Measurements from ENCODE around the gene DOCK3. TPM values are rescaled to one million over a fixed set of nuclear protein-coding genes. Genes with fewer than 3 reads are reported as not detected.
A peak's percentile ranks its signal among the peaks of the same experiment; 100 is the strongest.

DOCK3 gene
- total and polyA plus RNA-seq, 9 donors = 0.04 to 0.71 (median 0.27) TPM; not detected in 1

- WGBS, 3 donors = 85 to 92% (median 87%) methylated on average over 8 of the region's 8 CpGs
- no peak overlapping the region for H3K27ac ChIP-seq
- intact Hi-C loops (cut with DNase I) = no loop called here
- DNase-seq = no peak
- TF ChIP-seq CTCF (IDR thresholded peaks at IDR 0.05) (no peak), POLR2A (IDR thresholded peaks at IDR 0.05) (no peak), EP300 (IDR thresholded peaks at IDR 0.05) (no peak)
- H3K27me3 ChIP-seq = no peaks in the 10 kb centered on the region
- H3K9me3 ChIP-seq = no peaks in the 10 kb centered on the region
- no peaks in the 10 kb centered on the region for H3K36me3 ChIP-seq
- H3K4me1 ChIP-seq (ENCODE audit: insufficient read depth) = peaks cover 4% of the 10 kb centered on the region
- H3K4me3 ChIP-seq = no peak overlapping the region
Observed at GRCh38 chr3:50651445-50651844, 23.3 kb upstream of the DOCK3 start.

GRCh38 chr3:50651920-50652529 is 22.7 kb upstream of the DOCK3 start:
- Histone ChIP-seq H3K4me3 (no peak overlapping the region), H3K4me1 (ENCODE audit: insufficient read depth) (peaks cover 4% of the 10 kb centered on the region), H3K27me3 (no peaks in the 10 kb centered on the region), H3K36me3 (no peaks in the 10 kb centered on the region), H3K27ac (no peak overlapping the region), H3K9me3 (no peaks in the 10 kb centered on the region)
- TF ChIP-seq CTCF (IDR thresholded peaks at IDR 0.05) (no peak), EP300 (IDR thresholded peaks at IDR 0.05) (no peak), POLR2A (IDR thresholded peaks at IDR 0.05) (no peak)
- intact Hi-C loops (cut with DNase I) = no loop called here
- no peak for DNase-seq
- WGBS, 3 donors = 51 to 64% (median 64%) methylated on average over 7 of the region's 7 CpGs

- peaks cover 4% of the 10 kb centered on the region for H3K4me1 ChIP-seq (ENCODE audit: insufficient read depth)
- H3K27ac ChIP-seq = no peak overlapping the region
- DNase-seq = no peak
- no peak overlapping the region for H3K4me3 ChIP-seq
- no peaks in the 10 kb centered on the region for H3K27me3 ChIP-seq
- TF ChIP-seq POLR2A (IDR thresholded peaks at IDR 0.05) (no peak), CTCF (IDR thresholded peaks at IDR 0.05) (peak in 1 of 3 donors; percentile 10), EP300 (IDR thresholded peaks at IDR 0.05) (no peak)
- 76 to 92% (median 84%) methylated on average over 2 of the region's 2 CpGs for WGBS, 3 donors
- no peaks in the 10 kb centered on the region for H3K9me3 ChIP-seq
- intact Hi-C loops (cut with DNase I) = no loop called here
- H3K36me3 ChIP-seq = no peaks in the 10 kb centered on the region
Observed at GRCh38 chr3:50652709-50653108, 22.0 kb upstream of the DOCK3 start.

GRCh38 chr3:50653937-50654595 is 20.7 kb upstream of the DOCK3 start:
- Histone ChIP-seq H3K9me3 (no peaks in the 10 kb centered on the region), H3K27me3 (no peaks in the 10 kb centered on the region), H3K4me3 (no peak overlapping the region), H3K36me3 (no peaks in the 10 kb centered on the region), H3K4me1 (ENCODE audit: insufficient read depth) (peaks cover 1% of the 10 kb centered on the region), H3K27ac (no peak overlapping the region)
- intact Hi-C loops (cut with DNase I) = no loop called here
- DNase-seq = no peak
- 64 to 73% (median 66%) methylated on average over 3 of the region's 3 CpGs for WGBS, 3 donors
- TF ChIP-seq POLR2A (IDR thresholded peaks at IDR 0.05) = no peak
- TF ChIP-seq EP300 (IDR thresholded peaks at IDR 0.05) = no peak
- TF ChIP-seq CTCF (IDR thresholded peaks at IDR 0.05) = no peak

Data from ovary (tissue), 9 donors.